Keratinocyte (primary cell): ENCODE measurements around the gene FANCI.

Experiments used
- EZH2 ChIP-seq: IDR thresholded peaks from one replicate; pipeline ENCODE4 v1.6.1; 2012; ENCODE audit warnings: inconsistent platforms, mild to moderate bottlenecking, low read length, moderate library complexity
- TF ChIP-seq, protein P1 (sequence below), 3 experiments: IDR thresholded peaks in 1 of 3; conservative IDR thresholded peaks in 1 of 3; optimal IDR thresholded peaks in 1 of 3; 2 replicates in 2 of 3; 3 replicates in 1 of 3; pipeline versions ENCODE3 to v1.5.1; 2011; ENCODE audit warnings: low read length in 3 of 3, mild to moderate bottlenecking in 3 of 3, moderate library complexity in 2 of 3, control low read depth in 1 of 3, inconsistent platforms in 1 of 3; ENCODE audit not compliant: insufficient read depth in 2 of 3; ENCODE audit errors: extremely low read depth in 1 of 3

DNA sequence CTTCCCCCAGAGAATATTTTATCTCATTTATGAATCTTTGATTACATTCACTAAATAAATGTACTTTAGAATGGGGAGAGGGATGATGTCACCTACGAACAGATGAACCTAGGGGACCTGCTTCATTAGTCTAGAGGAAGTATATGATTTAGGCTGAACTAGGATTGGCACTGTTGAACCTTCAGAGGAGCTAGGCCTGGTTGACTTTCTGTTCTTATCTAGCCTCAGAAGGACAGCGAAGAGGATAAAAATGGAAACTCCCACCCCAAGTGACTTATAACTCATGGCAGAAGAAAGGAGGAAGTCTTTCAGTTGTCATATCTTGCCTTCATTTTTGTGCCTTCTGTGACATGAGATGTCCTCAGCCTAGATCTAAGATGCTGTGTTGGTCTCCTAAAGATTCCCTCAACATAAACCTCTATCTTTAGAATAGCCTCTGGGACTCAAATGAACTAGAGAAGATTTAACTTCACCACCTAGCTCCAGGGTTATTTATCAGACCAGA is 48.2 kb downstream of the FANCI start:
- TF ChIP-seq, protein P1, sequence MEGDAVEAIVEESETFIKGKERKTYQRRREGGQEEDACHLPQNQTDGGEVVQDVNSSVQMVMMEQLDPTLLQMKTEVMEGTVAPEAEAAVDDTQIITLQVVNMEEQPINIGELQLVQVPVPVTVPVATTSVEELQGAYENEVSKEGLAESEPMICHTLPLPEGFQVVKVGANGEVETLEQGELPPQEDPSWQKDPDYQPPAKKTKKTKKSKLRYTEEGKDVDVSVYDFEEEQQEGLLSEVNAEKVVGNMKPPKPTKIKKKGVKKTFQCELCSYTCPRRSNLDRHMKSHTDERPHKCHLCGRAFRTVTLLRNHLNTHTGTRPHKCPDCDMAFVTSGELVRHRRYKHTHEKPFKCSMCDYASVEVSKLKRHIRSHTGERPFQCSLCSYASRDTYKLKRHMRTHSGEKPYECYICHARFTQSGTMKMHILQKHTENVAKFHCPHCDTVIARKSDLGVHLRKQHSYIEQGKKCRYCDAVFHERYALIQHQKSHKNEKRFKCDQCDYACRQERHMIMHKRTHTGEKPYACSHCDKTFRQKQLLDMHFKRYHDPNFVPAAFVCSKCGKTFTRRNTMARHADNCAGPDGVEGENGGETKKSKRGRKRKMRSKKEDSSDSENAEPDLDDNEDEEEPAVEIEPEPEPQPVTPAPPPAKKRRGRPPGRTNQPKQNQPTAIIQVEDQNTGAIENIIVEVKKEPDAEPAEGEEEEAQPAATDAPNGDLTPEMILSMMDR (optimal IDR thresholded peaks at IDR 0.05 in 1 of 3, IDR thresholded peaks at IDR 0.05 in 1 of 3, conservative IDR thresholded peaks at IDR 0.05 in 1 of 3; ENCODE audit: extremely low read depth in 1 of 3, insufficient read depth in 2 of 3, low read length in 3 of 3) = no peak
- TF ChIP-seq EZH2 = no peak
